IMR-90 (cell line): Measurements from ENCODE around the gene TRAPPC3L. TPM values are rescaled to one million over a fixed set of nuclear protein-coding genes. Genes with fewer than 3 reads are reported as not detected.

Source experiments
- ATAC-seq: fragments of 200-7000 bp; cut with Tn5 transposase; 2 replicates; pipeline ENCODE4 v1.9.1; 2020; ENCODE audit warnings: low read depth, mild to moderate bottlenecking, moderate library complexity
- BruUV-seq: library from RNA; stranded (reverse); fragments of 400-500 nt; replicated peaks from 2 replicates; lab custom pipeline; 2021; lab: Mats Ljungman, UMichigan
- CTCF ChIA-PET: fragments of 300-600 bp; formaldehyde crosslinking; extraction: SDS; loops from one replicate; lab custom pipeline; 2021; ENCODE audit warnings: antibody characterized with exemption; lab: Yijun Ruan, JAX
- POLR2A ChIA-PET: fragments of 300-600 bp; sonication (Branson Sonifier 250); formaldehyde crosslinking; loops from one replicate; lab custom pipeline; 2022; ENCODE audit warnings: antibody characterized with exemption; ENCODE audit not compliant: unreplicated experiment; lab: Charles Lee
- DNase-seq: peaks from one replicate; pipeline ENCODE4 v3.0.0; 2013
- H2AFZ ChIP-seq: replicated peaks from 2 replicates; pipeline ENCODE3; 2013; ENCODE audit warnings: low read length, mild to moderate bottlenecking; ENCODE audit not compliant: poor library complexity
- H2AK5ac ChIP-seq: 2 replicates; pipeline ENCODE4 v1.6.1; 2013; ENCODE audit warnings: low read depth, low read length, inconsistent platforms
- H2AK9ac ChIP-seq: replicated peaks from 2 replicates; pipeline ENCODE3; 2013; ENCODE audit warnings: mild to moderate bottlenecking, low read depth, low read length, moderate library complexity; ENCODE audit not compliant: poor library complexity
- H2BK120ac ChIP-seq: 2 replicates; pipeline ENCODE4 v1.6.1; 2013; ENCODE audit warnings: low read depth, low read length, inconsistent platforms
- H2BK15ac ChIP-seq: 3 replicates; pipeline ENCODE4 v1.6.1; 2013; ENCODE audit warnings: low read depth, low read length, inconsistent platforms
- H2BK20ac ChIP-seq: 2 replicates; pipeline ENCODE4 v1.6.1; 2013; ENCODE audit warnings: low read depth, mild to moderate bottlenecking, inconsistent platforms, low read length, moderate library complexity
- H2BK5ac ChIP-seq: 2 replicates; pipeline ENCODE4 v1.6.1; 2013; ENCODE audit warnings: mild to moderate bottlenecking, low read depth, low read length, inconsistent platforms; ENCODE audit not compliant: poor library complexity, severe bottlenecking
- H3K14ac ChIP-seq: replicated peaks from 2 replicates; pipeline ENCODE4 v1.6.1; 2013; ENCODE audit warnings: low read depth, low read length, inconsistent platforms
- H3K18ac ChIP-seq: 2 replicates; pipeline ENCODE4 v1.6.1; 2013; ENCODE audit warnings: low read depth, low read length, control low read depth
- H3K23ac ChIP-seq: 2 replicates; pipeline ENCODE4 v1.6.1; 2013; ENCODE audit warnings: low read depth, low read length, inconsistent platforms
- H3K27ac ChIP-seq: 2 replicates; pipeline ENCODE4 v1.5.1; 2013; ENCODE audit warnings: mild to moderate bottlenecking, control low read depth, low read length; ENCODE audit not compliant: insufficient read depth
- H3K27me3 ChIP-seq: 2 replicates; pipeline ENCODE4 v1.6.1; 2013; ENCODE audit warnings: low read length; ENCODE audit not compliant: control insufficient read depth, insufficient read depth
- H3K36me3 ChIP-seq: 2 replicates; pipeline ENCODE4 v1.6.1; 2013; ENCODE audit warnings: low read length, mixed read lengths; ENCODE audit not compliant: control insufficient read depth, insufficient read depth
- H3K4ac ChIP-seq: 2 replicates; pipeline ENCODE4 v1.6.1; 2013; ENCODE audit warnings: low read depth, low read length, inconsistent platforms
- H3K4me1 ChIP-seq: 2 replicates; pipeline ENCODE4 v1.6.1; 2013; ENCODE audit warnings: low read length, mixed read lengths; ENCODE audit not compliant: control insufficient read depth, insufficient read depth
- H3K4me2 ChIP-seq: 2 replicates; pipeline ENCODE4 v1.6.1; 2013; ENCODE audit warnings: low read depth, mild to moderate bottlenecking, control low read depth, low read length, moderate library complexity
- H3K4me3 ChIP-seq: 2 replicates; pipeline ENCODE4 v1.5.1; 2013; ENCODE audit warnings: low read depth, mild to moderate bottlenecking, control low read depth, low read length, moderate library complexity; ENCODE audit not compliant: insufficient read depth
- H3K56ac ChIP-seq: 2 replicates; pipeline ENCODE4 v1.6.1; 2013; ENCODE audit warnings: low read length, inconsistent platforms; ENCODE audit not compliant: insufficient read depth; ENCODE audit errors: extremely low read depth
- H3K79me1 ChIP-seq, 2 experiments: 2 replicates each; pipeline ENCODE4 v1.6.1; 2013; ENCODE audit warnings: low read length in 2 of 2, inconsistent platforms in 1 of 2, low read depth in 1 of 2
- H3K9ac ChIP-seq: 2 replicates; pipeline ENCODE4 v1.6.1; 2013; ENCODE audit warnings: low read depth, low read length, control low read depth
- H3K9me1 ChIP-seq: 2 replicates; pipeline ENCODE4 v1.6.1; 2013; ENCODE audit warnings: low read length, inconsistent platforms; ENCODE audit not compliant: insufficient read depth
- H3K9me3 ChIP-seq: 2 replicates; pipeline ENCODE4 v1.6.1; 2013; ENCODE audit warnings: low read length; ENCODE audit not compliant: control insufficient read depth, insufficient read depth
- H4K20me1 ChIP-seq: 2 replicates; pipeline ENCODE4 v1.6.1; 2013; ENCODE audit warnings: low read length, inconsistent platforms; ENCODE audit not compliant: insufficient read depth
- H4K5ac ChIP-seq: 2 replicates; pipeline ENCODE4 v1.6.1; 2013; ENCODE audit warnings: mild to moderate bottlenecking, low read depth, low read length, control low read depth
- H4K8ac ChIP-seq, 2 experiments: 2 replicates each; pipeline ENCODE4 v1.6.1; 2013; ENCODE audit warnings: low read depth in 2 of 2, low read length in 2 of 2, control low read depth in 1 of 2, inconsistent platforms in 1 of 2
- H4K91ac ChIP-seq: 2 replicates; pipeline ENCODE4 v1.6.1; 2013; ENCODE audit warnings: low read depth, low read length, inconsistent platforms; ENCODE audit not compliant: insufficient read depth
- BHLHE40 ChIP-seq: fragments of 150-350 bp; IDR thresholded peaks from 2 replicates; pipeline ENCODE4 v1.6.1; 2016; ENCODE audit warnings: mild to moderate bottlenecking, low read depth, low read length
- CHD1 ChIP-seq: IDR thresholded peaks from 2 replicates; pipeline ENCODE4 v1.6.1; 2012; ENCODE audit warnings: low read depth, low read length, improper control_type of control experiment
- FOS ChIP-seq: fragments of 150-350 bp; IDR thresholded peaks from 2 replicates; pipeline ENCODE4 v1.6.1; 2016; ENCODE audit warnings: low read depth, low read length
- MAZ ChIP-seq: IDR thresholded peaks from 2 replicates; pipeline ENCODE4 v1.6.1; 2012; ENCODE audit warnings: low read depth, mild to moderate bottlenecking, low read length, improper control_type of control experiment, moderate library complexity, borderline replicate concordance
- MXI1 ChIP-seq: IDR thresholded peaks from 2 replicates; pipeline ENCODE4 v1.6.1; 2012; ENCODE audit warnings: low read depth, mild to moderate bottlenecking, low read length, moderate library complexity, borderline replicate concordance
- NFE2L2 ChIP-seq: fragments of 150-350 bp; IDR thresholded peaks from 2 replicates; pipeline ENCODE4 v1.6.1; 2016; ENCODE audit warnings: low read depth, mild to moderate bottlenecking, low read length
- POLR2A ChIP-seq: IDR thresholded peaks from 2 replicates; pipeline ENCODE4 v1.6.1; 2012; ENCODE audit warnings: mild to moderate bottlenecking, low read depth, low read length
- RAD21 ChIP-seq: IDR thresholded peaks from 2 replicates; pipeline ENCODE4 v1.6.1; 2012; ENCODE audit warnings: low read length, improper control_type of control experiment
- RCOR1 ChIP-seq: IDR thresholded peaks from 2 replicates; pipeline ENCODE4 v1.6.1; 2012; ENCODE audit warnings: mild to moderate bottlenecking, low read length, improper control_type of control experiment; ENCODE audit not compliant: insufficient replicate concordance
- SMC3 ChIP-seq: fragments of 150-350 bp; IDR thresholded peaks from 2 replicates; pipeline ENCODE4 v1.6.1; 2016; ENCODE audit warnings: low read depth, mild to moderate bottlenecking, antibody characterized with exemption, low read length, moderate library complexity
- WGBS, 2 experiments: methylation state at CpG; one replicate each; pipeline versions ENCODE4 v1.1.5 to v1.1.7; 2013; ENCODE audit warnings: missing lambda C conversion rate in 2 of 2; ENCODE audit not compliant: insufficient read length in 1 of 2; ENCODE audit errors: extremely low coverage in 2 of 2; 5-methylcytosine and 5-hydroxymethylcytosine counted together
- dilution Hi-C: fragments of 300-500 bp; cut with HindIII; formaldehyde crosslinking; loops from one replicate; pipeline ENCODE4 v1.14.3; 2018; ENCODE audit warnings: low sequenced_read_pairs; ENCODE audit not compliant: unreplicated experiment
- in situ Hi-C: fragments of 300-500 bp; cut with MboI; formaldehyde crosslinking; loops from 3 replicates; pipeline ENCODE4 v1.14.3; 2019; ENCODE audit warnings: low sequenced_read_pairs, inconsistent platforms, mixed read lengths
- intact Hi-C: fragments of 100-400 bp; cut with micrococcal nuclease; formaldehyde crosslinking; loops from 2 replicates; pipeline ENCODE4 v1.10.0; 2022
- polyA plus RNA-seq, 3 experiments: library from polyadenylated mRNA; depleted of rRNA; stranded (reverse); fragments of >200 nt; gene quantifications; 2 replicates each; pipeline ENCODE4 v1.2.3, GENCODE V29; 2012; ENCODE audit warnings: low replicate concordance in 1 of 3
- total RNA-seq: library from RNA; depleted of rRNA; stranded (reverse); fragments of >200 nt; gene quantifications from 2 replicates; pipeline ENCODE4 v1.2.3, GENCODE V29; 2012
- TF ChIP-seq, protein P1 (sequence below): fragments of 150-350 bp; IDR thresholded peaks from 2 replicates; pipeline ENCODE4 v1.6.1; 2016; ENCODE audit warnings: low read depth, mild to moderate bottlenecking, low read length, moderate library complexity, borderline replicate concordance
- TF ChIP-seq, protein P2 (sequence below): fragments of 150-350 bp; IDR thresholded peaks from 2 replicates; pipeline ENCODE4 v1.6.1; 2017; ENCODE audit warnings: mild to moderate bottlenecking, antibody characterized with exemption, low read length, low read depth
- TF ChIP-seq, protein P3 (sequence below): conservative IDR thresholded peaks from 2 replicates; pipeline ENCODE4 v1.5.1; 2012; ENCODE audit warnings: mild to moderate bottlenecking, low read depth, low read length, improper control_type of control experiment

TRAPPC3L gene
- total and polyA plus RNA-seq, 2 of the 4 experiments (the other 2 are of a cell fraction), result 0.03 TPM; not detected in 1

DNA sequence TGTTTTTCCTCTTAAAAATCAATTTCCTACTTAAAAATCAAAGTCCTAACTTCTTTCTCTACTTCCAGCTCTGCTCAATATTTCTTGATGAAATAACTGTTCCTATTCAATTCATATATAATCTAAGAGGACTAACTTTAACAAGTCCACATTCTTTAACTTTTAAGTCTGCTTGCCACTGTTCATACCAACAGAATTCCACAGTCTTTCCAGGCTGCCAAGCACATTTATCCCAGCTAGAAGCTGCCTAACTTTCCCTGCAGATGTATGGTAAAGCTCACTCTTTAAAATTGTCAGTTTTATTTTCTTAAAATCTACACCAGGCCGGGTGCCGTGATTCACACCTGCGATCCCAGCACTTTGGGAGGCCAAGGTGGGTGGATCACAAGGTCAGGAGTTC is 72.8 kb downstream of the TRAPPC3L start:
- Histone ChIP-seq H2BK20ac (no peak overlapping the region), H4K20me1 (no peaks in the 10 kb centered on the region), H3K14ac (no peak overlapping the region), H3K56ac (no peak overlapping the region), H3K18ac (no peak overlapping the region), H3K4me1 (no peaks in the 10 kb centered on the region), H3K27me3 (no peaks in the 10 kb centered on the region), H3K27ac (no peak overlapping the region), H2AK5ac (no peak overlapping the region), H2AFZ (no peak overlapping the region), H2BK5ac (no peak overlapping the region), H2BK120ac (no peak overlapping the region), H3K4ac (no peak overlapping the region), H2AK9ac (no peak overlapping the region), H3K23ac (no peak overlapping the region), H3K9me3 (no peaks in the 10 kb centered on the region), H3K4me3 (no peak overlapping the region), H3K4me2 (no peak overlapping the region), H3K9ac (no peak overlapping the region), H4K8ac (no peak overlapping the region), H2BK15ac (no peak overlapping the region), H4K5ac (no peak overlapping the region), H3K79me1 (no peaks in the 10 kb centered on the region), H3K9me1 (no peaks in the 10 kb centered on the region), H4K91ac (no peak overlapping the region), H3K36me3 (no peaks in the 10 kb centered on the region)
- dilution Hi-C loops (no loop called here), intact Hi-C loops (no loop called here), in situ Hi-C loops (no loop called here)
- ATAC-seq (no peak; the same call in 1 of the 2 replicates), DNase-seq (no peak)
- WGBS, 2 experiments, result no CpG with 5 or more reads among the region's 3 CpGs
- CTCF ChIA-PET, result interaction anchor here (1.2 kb wide), 1 partner anchor 9 kb away, joined by 3 read pairs; no protein-coding TSS in a partner anchor
- TF ChIP-seq, protein P1, sequence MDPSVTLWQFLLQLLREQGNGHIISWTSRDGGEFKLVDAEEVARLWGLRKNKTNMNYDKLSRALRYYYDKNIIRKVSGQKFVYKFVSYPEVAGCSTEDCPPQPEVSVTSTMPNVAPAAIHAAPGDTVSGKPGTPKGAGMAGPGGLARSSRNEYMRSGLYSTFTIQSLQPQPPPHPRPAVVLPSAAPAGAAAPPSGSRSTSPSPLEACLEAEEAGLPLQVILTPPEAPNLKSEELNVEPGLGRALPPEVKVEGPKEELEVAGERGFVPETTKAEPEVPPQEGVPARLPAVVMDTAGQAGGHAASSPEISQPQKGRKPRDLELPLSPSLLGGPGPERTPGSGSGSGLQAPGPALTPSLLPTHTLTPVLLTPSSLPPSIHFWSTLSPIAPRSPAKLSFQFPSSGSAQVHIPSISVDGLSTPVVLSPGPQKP, result no peak
- TF ChIP-seq, protein P2, sequence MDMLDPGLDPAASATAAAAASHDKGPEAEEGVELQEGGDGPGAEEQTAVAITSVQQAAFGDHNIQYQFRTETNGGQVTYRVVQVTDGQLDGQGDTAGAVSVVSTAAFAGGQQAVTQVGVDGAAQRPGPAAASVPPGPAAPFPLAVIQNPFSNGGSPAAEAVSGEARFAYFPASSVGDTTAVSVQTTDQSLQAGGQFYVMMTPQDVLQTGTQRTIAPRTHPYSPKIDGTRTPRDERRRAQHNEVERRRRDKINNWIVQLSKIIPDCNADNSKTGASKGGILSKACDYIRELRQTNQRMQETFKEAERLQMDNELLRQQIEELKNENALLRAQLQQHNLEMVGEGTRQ, result no peak
- TF ChIP-seq, protein P3, sequence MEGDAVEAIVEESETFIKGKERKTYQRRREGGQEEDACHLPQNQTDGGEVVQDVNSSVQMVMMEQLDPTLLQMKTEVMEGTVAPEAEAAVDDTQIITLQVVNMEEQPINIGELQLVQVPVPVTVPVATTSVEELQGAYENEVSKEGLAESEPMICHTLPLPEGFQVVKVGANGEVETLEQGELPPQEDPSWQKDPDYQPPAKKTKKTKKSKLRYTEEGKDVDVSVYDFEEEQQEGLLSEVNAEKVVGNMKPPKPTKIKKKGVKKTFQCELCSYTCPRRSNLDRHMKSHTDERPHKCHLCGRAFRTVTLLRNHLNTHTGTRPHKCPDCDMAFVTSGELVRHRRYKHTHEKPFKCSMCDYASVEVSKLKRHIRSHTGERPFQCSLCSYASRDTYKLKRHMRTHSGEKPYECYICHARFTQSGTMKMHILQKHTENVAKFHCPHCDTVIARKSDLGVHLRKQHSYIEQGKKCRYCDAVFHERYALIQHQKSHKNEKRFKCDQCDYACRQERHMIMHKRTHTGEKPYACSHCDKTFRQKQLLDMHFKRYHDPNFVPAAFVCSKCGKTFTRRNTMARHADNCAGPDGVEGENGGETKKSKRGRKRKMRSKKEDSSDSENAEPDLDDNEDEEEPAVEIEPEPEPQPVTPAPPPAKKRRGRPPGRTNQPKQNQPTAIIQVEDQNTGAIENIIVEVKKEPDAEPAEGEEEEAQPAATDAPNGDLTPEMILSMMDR, result no peak
- TF ChIP-seq MXI1, result no peak
- no peak for TF ChIP-seq NFE2L2
- no peak for TF ChIP-seq RAD21
- TF ChIP-seq BHLHE40, result no peak
- no peak for TF ChIP-seq SMC3
- TF ChIP-seq FOS, result no peak
- no peak for TF ChIP-seq MAZ
- TF ChIP-seq CHD1, result no peak
- no peak for TF ChIP-seq RCOR1
- TF ChIP-seq POLR2A, result no peak
- POLR2A ChIA-PET, result no interaction called here
- BruUV-seq, result no TSS peak
